Suprapubic skin (tissue), 3 donors: ENCODE measurements around the gene ADAMTS2.
"Not testable (repeated sequence)": the region's sequence is repeated elsewhere in the genome, so short reads cannot be mapped to it uniquely, and the experiment has no call there.

Experiments used
- CTCF ChIP-seq, 2 donors: fragments of 200-600 bp in 1 of 2; fragments of 450-650 bp in 1 of 2; sonication (generic) in 1 of 2; IDR thresholded peaks; one replicate each; pipeline ENCODE4 v1.5.1; 2016 to 2019; ENCODE audit warnings: antibody characterized with exemption in 2 of 2, mild to moderate bottlenecking in 1 of 2, moderate library complexity in 1 of 2
- POLR2A ChIP-seq, 2 donors: fragments of 450-650 bp; IDR thresholded peaks; one replicate each; pipeline ENCODE4 v1.6.1; 2017; ENCODE audit warnings: antibody characterized with exemption in 2 of 2, mild to moderate bottlenecking in 2 of 2, moderate library complexity in 2 of 2

GRCh38 chr5:179101282-179101681, 244.0 kb downstream of the ADAMTS2 start:
- not testable (repeated sequence) for TF ChIP-seq POLR2A, CTCF (IDR thresholded peaks at IDR 0.05)
